Measurements from ENCODE around the gene BLM.

DNA sequence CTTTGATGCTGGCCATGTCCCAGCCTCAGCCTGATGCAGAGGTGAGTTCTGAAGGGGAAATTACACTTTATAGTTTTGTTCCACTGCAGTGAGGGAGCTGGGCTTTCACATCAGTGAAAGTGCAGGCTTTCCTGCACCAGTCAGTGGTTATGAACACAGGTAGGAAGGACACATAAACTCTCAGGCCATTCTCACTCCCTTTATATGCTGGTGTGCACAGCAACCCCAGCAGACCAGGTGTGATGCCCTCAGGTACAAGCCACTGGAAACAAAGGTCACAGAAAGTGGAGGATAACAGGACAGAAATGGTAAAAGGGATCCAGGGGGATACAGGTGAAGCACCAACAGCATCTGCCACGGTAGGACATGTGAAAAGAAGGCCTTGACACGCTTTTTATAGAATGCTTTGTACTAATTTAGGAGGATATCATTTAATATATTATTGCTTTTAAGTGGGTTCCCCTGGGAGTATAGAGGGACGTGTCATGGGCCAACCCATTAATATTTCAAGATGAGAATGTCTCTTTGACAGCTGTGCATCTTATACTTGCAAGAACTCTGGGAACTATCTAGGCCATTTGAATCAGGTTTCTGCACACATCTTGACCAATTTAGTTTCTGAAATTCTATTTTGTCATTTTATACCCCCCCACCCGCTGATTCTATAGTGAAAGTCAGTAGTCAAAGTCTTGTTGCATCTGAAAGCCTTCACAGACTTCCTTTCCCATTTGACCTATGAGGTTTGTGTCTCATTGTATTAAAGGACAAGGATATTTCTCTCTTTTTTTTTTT, 25.0 kb upstream of the BLM start:
- TF ChIP-seq CTCF (IDR thresholded peaks at IDR 0.05) (no peak), POLR2A (IDR thresholded peaks at IDR 0.05) (no peak)
